ENCODE data around the gene SYT13. TPM values are rescaled to one million over a fixed set of nuclear protein-coding genes. Genes with fewer than 3 reads are reported as not detected.
"Not testable (repeated sequence)": the region's sequence is repeated elsewhere in the genome, so short reads cannot be mapped to it uniquely, and the experiment has no call there.

The SYT13 gene
- polyA plus RNA-seq, 1 donor: 0.30 TPM

DNA sequence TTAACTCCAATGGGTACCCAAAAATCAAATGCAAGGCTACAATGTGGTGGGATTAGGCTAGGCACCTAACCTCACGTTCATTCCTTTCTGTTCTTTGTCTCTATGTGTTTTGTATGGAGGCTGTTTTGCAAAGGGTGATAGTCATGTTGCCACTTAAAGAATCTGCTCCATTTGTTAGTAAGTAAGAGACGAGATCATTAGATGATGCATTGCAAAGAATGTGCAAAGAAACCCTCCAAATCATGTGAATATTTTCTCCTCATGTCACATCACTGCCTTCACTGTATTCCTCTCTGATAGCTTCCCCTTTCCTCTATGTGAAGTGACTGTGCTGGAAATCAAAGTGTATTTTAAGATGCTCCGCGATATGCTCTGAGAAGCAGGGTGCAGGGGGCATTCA is 11.9 kb downstream of the SYT13 start:
- DNase-seq (ENCODE audit: low read depth): no peak

DNA sequence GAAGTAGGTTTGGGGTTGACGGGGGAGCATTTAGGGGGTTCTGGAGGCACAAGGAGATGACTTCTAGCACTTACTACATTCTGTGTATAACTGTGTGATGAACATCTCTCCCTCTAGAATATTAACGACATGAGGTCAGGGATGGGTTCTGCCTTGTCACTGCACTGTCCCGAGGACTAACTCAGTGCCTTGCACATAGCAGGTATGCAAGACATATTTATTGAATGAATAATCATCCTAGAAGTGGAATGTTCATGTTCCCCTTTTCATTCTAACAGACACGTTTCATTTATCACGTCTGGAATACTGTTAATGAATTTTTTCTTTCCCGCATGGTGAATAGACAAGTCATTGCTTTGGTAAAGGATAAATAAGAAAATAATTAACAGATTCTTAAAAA is 12.6 kb downstream of the SYT13 start:
- no peak for DNase-seq (ENCODE audit: low read depth)

DNA sequence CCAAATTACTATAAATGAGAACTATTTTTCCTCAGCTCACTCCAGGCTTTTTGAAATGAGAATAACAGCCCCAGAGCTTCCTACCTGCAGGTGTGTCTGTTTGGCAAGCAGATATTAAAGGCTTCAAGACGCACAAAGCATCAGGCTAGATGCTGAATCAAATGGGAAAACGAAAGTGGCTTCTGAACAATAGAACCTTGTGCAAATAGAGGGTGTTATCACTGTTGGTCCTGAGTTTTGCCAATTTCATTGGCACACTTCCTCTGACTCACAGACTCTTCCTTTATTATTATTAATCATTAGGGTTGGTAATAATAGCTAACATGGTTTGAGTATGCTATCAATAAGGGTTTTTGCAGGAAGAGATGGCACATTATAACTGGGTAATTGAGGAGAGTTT is 13.4 kb downstream of the SYT13 start:
- no peak for DNase-seq (ENCODE audit: low read depth)

DNA sequence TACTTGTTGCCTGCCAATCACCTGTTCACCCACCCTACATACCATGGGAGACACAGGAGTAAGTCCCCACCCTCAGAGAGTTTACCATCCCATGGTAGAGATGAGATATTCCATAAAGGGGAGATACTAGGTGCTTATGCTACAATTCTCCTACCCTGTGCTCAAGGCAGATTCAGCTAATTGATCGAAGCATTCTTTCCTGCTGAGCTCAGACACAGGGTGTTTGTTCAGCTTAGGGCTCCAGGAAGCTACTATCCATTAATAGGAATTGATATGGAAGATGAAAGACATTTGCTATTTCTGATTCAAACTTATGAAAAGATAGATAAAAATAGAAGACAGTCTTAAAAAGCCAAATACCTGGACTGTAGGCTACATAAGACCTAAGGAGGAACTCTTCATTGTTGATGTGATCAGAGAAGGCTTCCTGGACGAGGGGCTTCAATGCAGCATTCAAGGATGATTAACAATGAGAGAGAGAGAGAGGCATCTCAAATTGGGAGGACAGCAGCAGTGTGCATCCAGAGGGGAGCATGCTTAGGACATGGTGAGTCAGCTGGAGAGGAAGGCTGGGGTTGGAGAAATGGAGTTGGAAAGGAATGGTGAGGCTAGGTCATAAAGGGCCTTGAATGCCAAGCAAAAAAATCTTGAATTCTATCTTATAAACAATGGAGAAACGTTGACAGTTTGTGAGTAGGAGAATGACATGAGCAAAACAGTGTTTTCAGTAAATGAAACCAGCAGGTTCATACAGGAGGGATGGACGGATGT is 15.0 kb downstream of the SYT13 start:
- no peak for DNase-seq (ENCODE audit: low read depth)

DNA sequence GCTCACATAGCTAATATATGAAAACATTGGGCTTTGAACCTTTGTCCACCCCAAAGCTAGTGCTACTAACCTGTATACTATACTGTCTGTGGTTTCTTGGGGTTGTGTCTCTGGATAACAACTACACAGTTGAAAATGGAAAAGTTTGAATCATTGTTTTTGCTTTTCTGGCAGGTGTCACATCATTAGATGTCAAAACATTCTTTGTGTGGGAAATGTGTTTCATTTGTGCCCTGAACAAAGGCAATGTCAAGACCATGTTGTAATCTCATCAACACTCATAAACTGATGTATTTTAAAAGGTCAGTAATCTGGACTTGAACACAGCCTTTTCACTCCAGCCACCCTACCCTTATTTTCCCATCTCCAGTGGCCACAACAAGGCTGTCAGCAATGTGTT is 16.5 kb downstream of the SYT13 start:
- no peak for DNase-seq (ENCODE audit: low read depth)

DNA sequence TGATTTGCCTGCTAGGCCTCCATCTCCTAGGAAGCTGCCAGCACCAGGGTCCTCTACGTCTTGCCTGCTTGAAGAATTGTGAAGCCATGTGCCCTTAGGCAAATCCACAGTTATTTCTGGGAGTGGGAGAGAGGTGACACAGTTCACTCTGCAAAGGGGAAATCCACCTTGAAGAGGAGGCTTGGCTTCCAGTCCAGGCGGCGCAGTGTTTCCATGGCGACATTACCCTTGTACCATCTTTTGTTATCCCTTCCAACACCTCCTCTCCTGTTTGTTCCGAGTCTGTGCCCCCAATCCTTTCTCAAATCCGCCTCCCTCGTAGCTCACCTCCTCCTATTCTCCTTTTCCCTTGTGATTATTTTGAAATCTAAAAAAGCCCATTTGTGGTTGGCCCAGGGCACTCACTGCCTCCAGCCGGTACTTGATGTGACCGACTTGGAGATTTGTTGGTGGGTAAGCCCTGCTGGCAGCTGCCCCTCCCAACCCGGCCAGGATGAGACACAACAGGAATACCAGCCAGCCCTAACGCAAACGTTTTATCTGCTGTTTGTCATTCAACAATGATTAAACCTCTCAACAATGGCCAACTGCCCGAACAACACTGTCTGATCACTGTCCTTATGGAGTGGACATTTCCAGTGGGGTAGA is 18.4 kb downstream of the SYT13 start:
- DNase-seq (ENCODE audit: low read depth): no peak

DNA sequence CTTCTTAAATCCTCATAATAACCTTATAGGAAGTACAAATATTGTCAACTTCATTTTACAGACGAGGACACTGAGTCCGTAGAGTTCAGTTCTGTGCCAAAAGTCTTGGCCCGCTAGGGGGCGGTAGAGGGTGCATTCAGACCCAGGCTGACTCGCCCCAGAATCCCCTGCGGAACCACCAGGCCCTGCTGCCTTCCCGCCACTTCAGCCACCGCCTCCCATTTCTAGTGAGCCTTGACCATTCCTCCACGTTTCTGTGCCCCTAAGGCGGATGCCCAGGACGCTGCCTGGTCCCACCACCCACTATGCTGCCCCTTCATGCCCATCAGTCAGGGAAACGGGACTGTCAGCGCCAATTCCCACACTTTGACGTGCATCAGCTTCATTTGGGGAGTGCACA is 19.1 kb downstream of the SYT13 start:
- no peak for DNase-seq (ENCODE audit: low read depth)

DNA sequence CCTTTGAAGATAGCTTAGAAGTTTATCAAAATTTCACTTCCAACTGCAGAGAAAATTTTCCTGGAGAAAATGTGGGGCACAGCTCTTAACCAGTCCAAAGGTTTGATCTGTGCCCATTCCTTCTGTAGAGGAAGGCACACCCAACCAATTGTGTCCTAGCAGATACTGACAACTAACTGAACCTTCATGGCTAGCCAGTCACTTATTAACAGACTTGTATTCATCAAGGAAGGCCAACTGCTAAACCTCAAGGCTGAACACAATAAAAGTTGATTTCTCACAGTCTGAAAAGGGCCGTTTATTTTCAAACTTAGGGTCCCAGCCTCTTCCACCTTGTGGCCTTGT is 19.5 kb downstream of the SYT13 start:
- no peak for DNase-seq (ENCODE audit: low read depth)

DNA sequence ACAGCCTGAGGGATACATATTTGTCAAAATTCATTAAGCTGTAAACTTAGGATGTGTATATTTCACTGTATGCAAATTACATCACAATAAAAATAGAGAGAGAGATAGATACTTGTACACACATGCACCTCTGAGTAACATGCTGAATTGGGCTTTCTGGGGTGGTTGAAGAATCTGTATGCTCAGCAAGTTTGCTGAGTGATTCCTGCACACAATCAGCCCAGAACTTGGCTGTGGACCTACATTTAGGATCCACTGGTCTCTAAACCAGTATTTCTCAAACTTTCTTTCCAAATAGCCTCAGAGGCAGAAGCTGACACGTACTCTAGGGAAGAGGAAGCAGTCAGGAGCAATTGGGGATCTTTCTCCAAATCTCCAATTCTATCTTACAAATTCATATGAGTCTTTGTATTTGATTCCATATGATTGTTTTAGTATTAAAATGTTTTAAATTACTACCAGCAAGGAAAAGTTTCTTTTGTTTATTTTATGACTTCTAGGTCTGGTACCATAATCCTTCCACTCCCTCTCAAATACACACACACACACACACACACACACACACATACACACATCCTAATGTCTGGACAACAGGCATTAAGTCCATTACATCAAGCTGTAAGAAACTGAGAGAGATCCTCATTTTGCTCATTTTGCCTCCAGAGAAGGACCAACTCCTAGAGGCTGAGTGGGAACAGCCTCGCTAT is 20.0 kb downstream of the SYT13 start:
- no peak for DNase-seq (ENCODE audit: low read depth)

DNA sequence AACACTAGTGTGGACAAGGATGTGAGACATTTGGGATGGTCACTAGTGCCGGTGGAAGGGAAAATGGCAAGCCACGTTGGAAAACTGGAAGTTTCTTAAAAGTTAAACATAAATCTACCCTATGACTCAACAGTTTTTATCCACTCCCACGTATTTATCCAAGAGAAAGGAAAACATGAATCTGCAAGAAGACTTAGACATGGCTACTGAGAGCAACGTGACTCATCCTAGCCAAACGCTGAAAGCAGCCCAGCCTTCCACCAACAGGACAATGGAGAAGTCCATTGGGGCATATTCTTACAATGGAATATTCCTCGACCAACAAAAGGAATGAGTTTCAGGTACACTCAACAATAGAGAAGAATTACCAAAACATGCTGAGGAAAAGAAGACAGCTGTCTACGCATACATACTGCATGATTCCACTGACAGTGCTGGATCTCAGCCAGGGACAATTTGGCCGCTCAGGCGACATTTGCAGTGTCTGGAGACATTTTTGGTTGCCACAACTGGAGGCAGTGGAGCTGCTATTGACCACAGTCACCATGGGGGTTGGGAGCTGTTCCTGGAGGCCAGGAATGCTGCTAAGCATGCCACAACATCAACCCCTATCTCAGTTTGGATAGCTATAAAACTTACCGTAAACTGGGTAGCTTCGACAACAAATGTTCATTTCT is 21.2 kb downstream of the SYT13 start:
- DNase-seq (ENCODE audit: low read depth): no peak

DNA sequence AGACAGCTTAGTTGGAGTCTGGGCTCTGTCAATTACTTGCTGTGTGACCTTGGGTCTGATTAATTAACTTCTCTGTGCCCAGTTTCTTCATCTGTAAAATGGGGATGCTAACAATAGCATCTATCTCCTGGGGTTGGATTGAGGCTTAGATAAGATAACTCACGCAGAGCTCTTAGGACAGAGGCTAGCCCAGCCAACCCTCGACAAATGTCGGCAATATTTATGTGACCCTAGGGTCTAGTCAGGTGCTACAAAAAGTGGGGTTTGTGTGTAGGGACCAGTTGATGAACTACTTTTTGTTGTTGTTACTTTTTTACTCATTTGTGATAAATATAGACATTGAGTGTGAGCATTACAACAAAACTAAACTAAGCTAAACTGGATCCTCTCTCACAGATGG is 22.4 kb downstream of the SYT13 start:
- no peak for DNase-seq (ENCODE audit: low read depth)

DNA sequence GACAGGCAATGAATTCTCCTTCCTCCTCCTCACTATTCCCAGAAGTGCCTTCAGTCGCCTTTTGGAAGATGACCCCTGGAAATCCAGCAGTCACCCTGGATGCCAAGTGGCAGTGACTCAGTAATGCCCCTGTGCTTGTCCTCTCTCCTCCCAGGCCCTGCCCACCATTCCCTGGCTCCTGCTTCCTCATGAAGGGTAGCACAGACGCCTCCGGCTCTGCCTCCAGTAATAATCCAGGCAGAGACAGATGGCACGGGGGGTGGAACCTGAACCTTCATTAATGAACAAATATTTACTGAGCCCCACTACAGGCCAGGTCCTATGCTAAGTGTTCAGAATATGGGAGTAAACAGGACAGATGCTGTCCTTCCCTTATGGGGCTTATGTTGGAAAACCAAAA is 23.2 kb downstream of the SYT13 start:
- no peak for DNase-seq (ENCODE audit: low read depth)

DNA sequence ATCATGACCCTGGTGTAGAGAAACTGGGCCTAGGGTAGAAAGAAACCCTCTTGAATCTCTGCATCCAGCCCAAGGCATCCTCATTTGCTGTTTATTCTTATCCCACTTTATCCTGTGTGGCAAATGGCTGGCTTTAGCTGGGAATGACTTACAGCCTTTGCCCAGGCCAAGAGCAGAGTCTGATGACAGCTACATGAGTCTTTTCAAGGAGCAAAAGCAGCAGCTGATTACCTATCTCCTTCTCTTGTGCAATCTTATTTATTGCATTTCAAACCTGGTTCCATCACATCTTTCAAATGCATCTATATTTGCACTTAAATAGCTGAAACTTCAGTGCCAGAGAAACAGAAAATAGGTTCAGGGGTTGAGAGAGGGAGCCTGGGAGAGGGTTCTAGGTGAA is 26.1 kb downstream of the SYT13 start:
- DNase-seq (ENCODE audit: low read depth): no peak

DNA sequence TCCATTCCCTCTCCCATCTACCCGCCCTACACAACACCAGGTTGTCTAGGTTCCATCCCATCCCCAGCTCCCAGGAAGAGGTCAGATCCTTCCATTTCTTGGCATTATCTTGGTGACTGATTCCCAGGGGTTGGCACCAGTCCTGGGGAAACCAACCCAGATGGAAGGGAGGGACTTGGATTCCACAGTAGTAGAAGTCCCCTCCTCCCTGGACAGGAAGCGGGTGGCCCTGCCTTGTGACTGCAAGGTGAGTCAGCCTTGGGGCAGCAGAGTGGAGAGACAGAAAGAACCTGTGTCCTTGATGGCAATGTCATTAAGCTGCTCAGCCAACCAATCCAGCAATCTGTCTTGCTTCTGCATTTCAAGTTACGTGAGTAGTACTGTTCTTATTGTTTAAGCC is 26.5 kb downstream of the SYT13 start:
- no peak for DNase-seq (ENCODE audit: low read depth)

DNA sequence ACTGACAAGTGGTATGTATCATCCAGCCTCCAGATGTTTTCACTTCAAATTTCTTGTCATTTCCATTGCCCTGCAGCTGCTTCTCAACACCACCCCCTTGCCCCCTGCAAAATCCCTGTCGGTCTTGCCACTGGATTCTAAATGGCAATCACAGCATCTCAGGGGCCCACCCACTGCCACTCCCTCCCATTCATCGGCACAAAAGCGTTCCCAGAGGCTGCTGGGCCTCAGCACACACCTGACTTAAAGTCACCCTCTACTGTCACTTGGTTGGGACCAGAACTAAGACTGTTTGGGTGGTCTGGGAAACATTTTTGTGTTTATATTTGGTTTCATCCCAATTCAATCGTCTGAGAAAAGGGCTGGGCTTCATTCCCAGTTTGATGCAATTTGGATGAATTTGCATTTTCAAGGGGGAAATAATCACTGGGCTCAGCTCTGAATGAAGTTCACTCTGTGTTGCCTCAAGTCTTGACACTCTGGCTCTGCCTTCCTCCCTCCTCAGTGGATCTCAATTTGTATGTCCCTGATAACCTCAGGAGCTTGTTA is 27.1 kb downstream of the SYT13 start:
- no peak for DNase-seq (ENCODE audit: low read depth)

DNA sequence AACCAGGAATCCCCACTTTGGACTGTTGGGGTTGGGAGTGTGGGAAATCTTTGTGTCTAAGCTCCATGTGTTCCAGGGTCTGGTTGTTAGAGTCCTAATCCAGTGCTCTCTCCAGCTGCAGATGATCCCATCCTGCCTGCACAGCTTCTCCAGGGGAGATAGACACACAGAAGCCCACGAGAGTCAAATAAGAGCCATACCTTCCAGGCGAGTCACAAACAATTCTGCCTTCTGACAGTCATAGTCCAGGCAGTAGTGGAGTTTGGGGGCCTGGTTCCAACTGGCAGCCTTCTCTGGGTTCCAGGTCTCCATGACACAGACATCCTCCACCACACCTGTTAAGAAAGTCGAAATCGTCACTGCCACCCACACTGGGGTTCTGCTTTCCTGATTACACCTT is 32.1 kb downstream of the SYT13 start:
- no peak for DNase-seq (ENCODE audit: low read depth)

DNA sequence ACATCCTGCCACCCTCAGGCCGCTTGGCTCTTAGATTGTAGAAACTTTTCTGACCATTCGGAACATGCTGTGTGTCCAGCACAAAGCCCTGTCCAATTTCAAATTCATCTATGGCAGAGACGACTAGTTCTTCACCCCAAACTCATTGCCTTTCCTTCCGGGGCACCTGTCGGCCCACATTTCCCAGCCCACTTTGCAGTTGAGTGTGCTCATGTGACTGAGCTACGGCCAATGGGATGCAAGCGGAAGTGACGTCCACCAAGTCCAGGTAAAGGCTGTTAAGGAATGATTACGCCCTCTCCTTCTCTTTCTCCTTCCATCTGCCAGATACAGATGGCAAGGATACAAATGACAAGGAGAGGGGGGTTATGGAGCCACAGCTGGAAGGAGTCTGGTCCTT is 32.5 kb downstream of the SYT13 start:
- no peak for DNase-seq (ENCODE audit: low read depth)

DNA sequence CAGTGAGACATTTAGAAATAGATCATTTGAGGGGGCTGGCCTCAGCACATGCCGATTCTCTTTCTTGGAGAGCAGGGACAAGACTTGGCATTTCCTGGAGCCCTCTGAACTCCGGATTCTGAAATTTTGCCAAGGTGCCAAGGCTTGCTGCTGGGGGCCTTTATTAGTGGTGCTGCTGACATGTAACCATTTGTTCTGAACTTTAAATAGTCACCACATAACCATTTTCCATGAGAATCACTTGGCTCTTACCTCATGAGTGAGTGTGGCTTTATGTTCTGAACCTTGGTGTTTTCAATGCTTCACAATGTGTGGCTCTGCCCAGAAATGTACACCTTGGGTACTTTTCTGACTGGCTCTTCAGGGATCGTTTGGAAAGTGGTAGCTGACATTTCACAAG is 33.3 kb downstream of the SYT13 start:
- DNase-seq (ENCODE audit: low read depth): no peak

DNA sequence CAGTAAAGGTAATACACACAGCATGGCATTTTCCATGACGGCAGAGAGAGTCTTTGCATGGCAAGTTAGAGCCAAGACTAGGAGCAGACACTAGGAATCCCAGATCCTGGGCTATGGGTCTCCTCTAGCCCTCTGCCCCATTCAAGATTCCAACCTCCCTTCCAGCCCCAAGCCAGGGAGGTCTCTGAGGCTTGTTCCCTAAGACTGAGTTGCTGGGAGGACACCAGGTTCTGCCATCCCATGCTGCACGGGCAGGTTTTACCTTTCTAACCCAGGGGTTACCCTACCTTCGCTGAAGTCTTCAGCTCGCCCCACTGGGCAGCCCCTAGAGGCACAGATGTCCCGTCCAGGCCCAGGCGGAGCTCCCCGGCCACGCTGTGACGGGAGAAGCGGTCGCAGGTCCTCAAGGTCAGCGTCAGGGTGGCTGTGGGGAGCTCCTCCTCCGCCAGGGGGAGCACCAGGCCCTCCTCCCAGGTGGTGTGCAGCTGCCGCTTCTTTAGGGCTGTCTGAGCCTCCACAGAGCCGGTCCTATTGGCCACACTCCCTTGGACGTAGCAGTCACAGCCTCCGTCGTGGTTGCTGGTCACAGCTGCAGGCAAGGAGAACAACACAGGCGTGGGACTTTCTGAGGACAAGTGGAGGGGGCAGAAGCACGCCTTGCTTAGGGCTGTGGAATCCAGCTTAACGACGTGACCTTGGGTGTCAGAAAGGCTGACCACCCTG is 33.8 kb downstream of the SYT13 start:
- DNase-seq (ENCODE audit: low read depth): no peak

DNA sequence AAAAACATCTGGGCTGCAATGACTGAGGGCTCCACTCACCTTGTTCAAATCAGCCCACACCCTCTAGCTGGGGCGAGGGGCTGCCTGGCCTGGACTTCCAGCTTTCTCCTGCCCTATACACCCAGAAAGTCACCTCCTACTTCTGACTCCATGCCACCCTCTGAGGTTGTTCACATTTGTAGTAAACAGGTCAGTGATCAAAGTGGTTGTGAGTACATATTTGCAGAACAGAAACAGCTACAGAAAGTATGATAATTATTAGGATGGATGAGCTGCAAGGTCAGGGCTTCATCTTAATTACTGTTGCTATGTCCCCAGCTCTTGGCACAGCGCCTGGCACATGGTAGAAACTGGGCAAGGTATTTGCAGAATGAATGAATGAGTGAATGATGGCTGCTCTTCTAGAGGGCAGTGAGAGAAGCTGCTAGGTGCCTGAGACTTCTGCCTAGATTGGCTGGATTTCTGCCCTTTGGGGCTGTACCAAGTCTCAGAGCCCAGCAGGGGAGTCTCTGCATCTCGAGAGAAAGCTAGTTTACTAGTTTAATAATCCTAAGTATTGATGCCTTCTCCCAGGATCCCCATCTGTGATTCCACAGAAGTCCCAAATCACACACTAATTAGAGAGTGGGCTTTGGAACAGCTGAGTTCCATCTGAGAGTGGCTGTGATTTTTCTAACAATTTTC is 36.0 kb downstream of the SYT13 start:
- no peak for DNase-seq (ENCODE audit: low read depth)

DNA sequence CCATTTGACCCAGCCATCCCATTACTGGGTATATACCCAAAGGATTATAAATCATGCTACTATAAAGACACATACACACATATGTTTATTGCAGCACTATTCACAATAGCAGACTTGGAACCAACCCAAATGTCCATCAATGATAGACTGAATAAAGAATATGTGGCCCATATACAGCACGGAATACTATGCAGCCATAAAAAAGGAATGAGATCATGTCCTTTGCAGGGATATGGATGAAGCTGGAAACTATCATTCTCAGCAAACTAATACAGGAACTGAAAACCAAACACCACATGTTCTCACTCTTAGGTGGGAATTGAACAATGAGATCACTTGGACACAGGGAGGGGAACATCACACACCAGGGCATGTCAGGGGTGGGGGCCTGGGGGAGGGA is 36.8 kb downstream of the SYT13 start:
- DNase-seq (ENCODE audit: low read depth): not testable (repeated sequence)

Data from forelimb muscle (tissue), 1 donor.